Activated B cell treated with CpG ODN at 0.5 μM for 24 hours (primary cell): ENCODE results near the gene EBLN1. TPM values are rescaled to one million over a fixed set of nuclear protein-coding genes. Genes with fewer than 3 reads are reported as not detected.
A peak's percentile ranks its signal among the peaks of the same experiment; 100 is the strongest.

Experiments used
- ATAC-seq: fragments of 200-7000 bp; cut with Tn5 transposase; one replicate; pipeline ENCODE4 v1.10.0; 2021; ENCODE audit warnings: low read depth, mild to moderate bottlenecking, moderate library complexity
- CTCF ChIA-PET: fragments of 350-600 bp; sonication (Branson Sonifier 250); formaldehyde crosslinking; loops from one replicate; lab custom pipeline; 2021; ENCODE audit warnings: antibody characterized with exemption; lab: Charles Lee
- POLR2A ChIA-PET: fragments of 350-600 bp; sonication (Branson Sonifier 250); formaldehyde crosslinking; loops from one replicate; lab custom pipeline; 2021; ENCODE audit warnings: antibody characterized with exemption; lab: Charles Lee
- DNase-seq: peaks from one replicate; pipeline ENCODE4 v3.0.0; 2022
- H3K27ac Mint-ChIP-seq: one replicate; pipeline ENCODE4 v1.8.0; 2020; ENCODE audit warnings: mixed read lengths
- H3K27me3 Mint-ChIP-seq: one replicate; pipeline ENCODE4 v1.8.0; 2021; ENCODE audit warnings: mixed read lengths
- H3K36me3 Mint-ChIP-seq: one replicate; pipeline ENCODE4 v1.8.0; 2021; ENCODE audit warnings: low read depth, mixed read lengths
- H3K4me1 Mint-ChIP-seq: one replicate; pipeline ENCODE4 v1.8.0; 2021; ENCODE audit warnings: mixed read lengths
- H3K4me3 Mint-ChIP-seq: one replicate; pipeline ENCODE4 v1.8.0; 2020; ENCODE audit warnings: mild to moderate bottlenecking, mixed read lengths
- H3K9me3 Mint-ChIP-seq: one replicate; pipeline ENCODE4 v1.8.0; 2020; ENCODE audit warnings: mixed read lengths
- intact Hi-C: fragments of 100-400 bp; cut with micrococcal nuclease; formaldehyde crosslinking; loops from one replicate; pipeline ENCODE4 v1.15.1; 2024
- total RNA-seq: library from RNA; stranded (reverse); gene quantifications from 2 replicates; pipeline ENCODE4 v1.2.3, GENCODE V29; 2022
- TF ChIP-seq, protein P1 (sequence below): fragments of 200-600 bp; IDR thresholded peaks from one replicate; pipeline ENCODE4 v1.8.0; 2022; ENCODE audit warnings: antibody characterized with exemption, mild to moderate bottlenecking

Gene EBLN1
- total RNA-seq, 1 donor from 2014 or later: not detected

GRCh38 chr10:22253580-22253882 is 35.7 kb upstream of the EBLN1 start:
- intact Hi-C loops: loop anchor here (2.0 to 10.0 kb wide), 9 partner anchors 224 to 1185 kb away; partner anchors contain the start of genes MSRB2, OTUD1, PIP4K2A and SKIDA1
- ChIA-PET POLR2A (interaction anchor here (0.6 to 5.6 kb wide), 17 partner anchors 16 to 735 kb away, joined by 3 to 83 read pairs (median 5); partner anchors contain the start of genes BMI1, COMMD3, DNAJC1 and PIP4K2A), CTCF (interaction anchor here (0.7 to 2.5 kb wide), 5 partner anchors 24 to 758 kb away, joined by 3 to 9 read pairs (median 6); partner anchors contain the start of gene COMMD3)
- Mint-ChIP-seq H3K36me3 (peaks cover 12% of the 10 kb centered on the region), H3K9me3 (no peaks in the 10 kb centered on the region), H3K27ac (peak overlapping the region; percentile 99), H3K4me1 (peaks cover 22% of the 10 kb centered on the region), H3K27me3 (peaks cover 2% of the 10 kb centered on the region), H3K4me3 (peak overlapping the region; percentile 97)
- DNase-seq: no peak
- TF ChIP-seq, protein P1, sequence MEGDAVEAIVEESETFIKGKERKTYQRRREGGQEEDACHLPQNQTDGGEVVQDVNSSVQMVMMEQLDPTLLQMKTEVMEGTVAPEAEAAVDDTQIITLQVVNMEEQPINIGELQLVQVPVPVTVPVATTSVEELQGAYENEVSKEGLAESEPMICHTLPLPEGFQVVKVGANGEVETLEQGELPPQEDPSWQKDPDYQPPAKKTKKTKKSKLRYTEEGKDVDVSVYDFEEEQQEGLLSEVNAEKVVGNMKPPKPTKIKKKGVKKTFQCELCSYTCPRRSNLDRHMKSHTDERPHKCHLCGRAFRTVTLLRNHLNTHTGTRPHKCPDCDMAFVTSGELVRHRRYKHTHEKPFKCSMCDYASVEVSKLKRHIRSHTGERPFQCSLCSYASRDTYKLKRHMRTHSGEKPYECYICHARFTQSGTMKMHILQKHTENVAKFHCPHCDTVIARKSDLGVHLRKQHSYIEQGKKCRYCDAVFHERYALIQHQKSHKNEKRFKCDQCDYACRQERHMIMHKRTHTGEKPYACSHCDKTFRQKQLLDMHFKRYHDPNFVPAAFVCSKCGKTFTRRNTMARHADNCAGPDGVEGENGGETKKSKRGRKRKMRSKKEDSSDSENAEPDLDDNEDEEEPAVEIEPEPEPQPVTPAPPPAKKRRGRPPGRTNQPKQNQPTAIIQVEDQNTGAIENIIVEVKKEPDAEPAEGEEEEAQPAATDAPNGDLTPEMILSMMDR: no peak
- ATAC-seq: peak; percentile 14

DNA sequence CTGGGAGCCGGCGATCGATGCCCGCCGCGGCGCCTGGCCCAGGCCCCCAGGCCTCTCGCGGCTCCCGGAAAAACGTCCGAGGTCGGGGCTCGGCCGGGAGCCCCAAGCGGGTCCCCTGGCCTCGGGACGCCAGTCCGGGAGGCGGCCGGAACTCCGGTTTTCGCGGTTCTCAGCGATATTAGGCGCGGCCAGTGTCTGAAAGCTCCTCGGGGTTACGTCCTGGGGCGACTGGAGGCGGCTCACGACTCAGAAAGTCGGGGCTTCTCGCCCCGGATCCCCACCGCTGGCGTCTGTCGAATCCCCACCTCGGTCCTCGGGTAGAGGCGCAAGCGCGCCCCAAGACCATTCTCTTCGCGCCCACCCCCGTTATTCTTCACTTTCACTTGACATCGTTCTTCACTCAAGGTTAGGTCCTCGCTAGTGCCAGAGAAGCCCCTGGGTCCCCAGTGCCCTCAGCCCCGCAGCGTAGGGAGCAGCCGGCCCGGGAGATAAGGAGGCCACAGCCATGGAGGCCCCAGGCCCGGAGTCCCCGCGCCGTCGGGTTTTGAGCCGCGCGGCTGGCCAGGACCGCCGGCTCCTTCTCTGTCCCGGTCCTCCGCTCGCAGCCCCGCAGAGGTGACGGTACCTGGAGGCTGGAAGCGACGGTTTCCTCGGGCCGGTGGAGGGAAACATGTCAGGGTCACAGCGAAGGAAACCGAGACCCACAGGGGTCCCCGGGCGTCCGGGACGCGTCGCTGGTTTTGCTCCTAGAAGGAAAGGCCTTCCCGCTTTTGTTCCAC is 35.2 kb upstream of the EBLN1 start:
- TF ChIP-seq, protein P1: no peak
- CTCF ChIA-PET: interaction anchor here (0.7 to 2.5 kb wide), 5 partner anchors 13 to 243 kb away, joined by 3 to 9 read pairs (median 3); partner anchors contain the start of gene COMMD3
- peaks cover 22% of the 10 kb centered on the region for H3K4me1 Mint-ChIP-seq
- peaks cover 12% of the 10 kb centered on the region for H3K36me3 Mint-ChIP-seq
- no peaks in the 10 kb centered on the region for H3K9me3 Mint-ChIP-seq
- H3K4me3 Mint-ChIP-seq: peak overlapping the region; percentile 97
- intact Hi-C loops: loop anchor here (1.0 to 10.0 kb wide), 16 partner anchors 24 to 1186 kb away; partner anchors contain the start of genes BMI1, COMMD3, DNAJC1 and MSRB2
- POLR2A ChIA-PET: interaction anchor here (0.6 to 5.6 kb wide), 15 partner anchors 16 to 735 kb away, joined by 3 to 83 read pairs (median 5); partner anchors contain the start of genes BMI1, COMMD3, DNAJC1 and PIP4K2A
- DNase-seq: peak; percentile 69
- peak; percentile 15 for ATAC-seq
- H3K27me3 Mint-ChIP-seq: no peaks in the 10 kb centered on the region
- peak overlapping the region; percentile 99 for H3K27ac Mint-ChIP-seq

- TF ChIP-seq, protein P1: no peak
- no peaks in the 10 kb centered on the region for H3K9me3 Mint-ChIP-seq
- intact Hi-C loops: loop anchor here (1.0 to 10.0 kb wide), 16 partner anchors 23 to 1186 kb away; partner anchors contain the start of genes BMI1, COMMD3, DNAJC1 and MSRB2
- H3K36me3 Mint-ChIP-seq: peaks cover 13% of the 10 kb centered on the region
- no peaks in the 10 kb centered on the region for H3K27me3 Mint-ChIP-seq
- ATAC-seq: peak; percentile 77
- peak overlapping the region; percentile 100 for H3K27ac Mint-ChIP-seq
- DNase-seq: peak; percentile 79
- peak overlapping the region; percentile 97 for H3K4me3 Mint-ChIP-seq
- POLR2A ChIA-PET: interaction anchor here (0.6 to 5.6 kb wide), 8 partner anchors 23 to 719 kb away, joined by 3 to 83 read pairs (median 22); partner anchors contain the start of genes BMI1, COMMD3 and DNAJC1
- CTCF ChIA-PET: interaction anchor here (0.7 to 2.5 kb wide), 2 partner anchors 12 to 23 kb away, joined by 3 to 9 read pairs; no protein-coding TSS in a partner anchor
- H3K4me1 Mint-ChIP-seq: peaks cover 23% of the 10 kb centered on the region
These were observed 34.5 kb upstream of the EBLN1 start for GRCh38 chr10:22252224-22252800.

- CTCF ChIA-PET: no interaction called here
- TF ChIP-seq, protein P1: no peak
- Mint-ChIP-seq H3K27me3 (no peaks in the 10 kb centered on the region), H3K36me3 (peaks cover 16% of the 10 kb centered on the region), H3K4me1 (peaks cover 27% of the 10 kb centered on the region), H3K27ac (peak overlapping the region; percentile 100), H3K9me3 (no peaks in the 10 kb centered on the region), H3K4me3 (peak overlapping the region; percentile 97)
- ATAC-seq: peak; percentile 45
- POLR2A ChIA-PET: interaction anchor here (3.0 to 5.6 kb wide), 5 partner anchors 22 to 248 kb away, joined by 11 to 83 read pairs (median 42); partner anchors contain the start of genes COMMD3 and DNAJC1
- DNase-seq: peak; percentile 61
- intact Hi-C loops: loop anchor here (1.0 to 10.0 kb wide), 17 partner anchors 22 to 1187 kb away; partner anchors contain the start of genes BMI1, COMMD3, DNAJC1 and MLLT10
These were observed 34.0 kb upstream of the EBLN1 start for GRCh38 chr10:22251751-22252223.
